ENCODE measurements around the gene ARNT2.

- TF ChIP-seq POLR2AphosphoS5 (IDR thresholded peaks at IDR 0.05; ENCODE audit: low read depth, low read length) (no peak), SIN3A (IDR thresholded peaks at IDR 0.05; ENCODE audit: borderline replicate concordance, insufficient read depth, low read depth, low read length) (no peak), CTCF (IDR thresholded peaks at IDR 0.05) (no peak)
Measured at GRCh38 chr15:80502782-80503181, 98.6 kb downstream of the ARNT2 start.
